B cell (primary cell): ENCODE data around the gene CFL1. TPM values are rescaled to one million over a fixed set of nuclear protein-coding genes. Genes with fewer than 3 reads are reported as not detected.
A peak's percentile ranks its signal among the peaks of the same experiment; 100 is the strongest.

Source experiments
- ATAC-seq: fragments of 200-7000 bp; cut with Tn5 transposase; one replicate; pipeline ENCODE4 v1.10.0; 2021; ENCODE audit warnings: low read depth, mild to moderate bottlenecking, moderate number of reproducible peaks, moderate library complexity
- CTCF ChIA-PET: fragments of 350-600 bp; sonication (Branson Sonifier 250); formaldehyde crosslinking; loops from one replicate; lab custom pipeline; 2021; ENCODE audit warnings: antibody characterized with exemption, inconsistent platforms; lab: Charles Lee
- POLR2A ChIA-PET: fragments of 350-600 bp; sonication (Branson Sonifier 250); formaldehyde crosslinking; loops from one replicate; lab custom pipeline; 2021; ENCODE audit warnings: antibody characterized with exemption; lab: Charles Lee
- DNase-seq: peaks from one replicate; pipeline ENCODE4 v3.0.0; 2013
- H2AFZ ChIP-seq: 2 replicates; pipeline ENCODE4 v1.6.1; 2012; ENCODE audit warnings: mild to moderate bottlenecking, low read depth, low read length; ENCODE audit not compliant: insufficient read depth, poor library complexity, severe bottlenecking
- H3K27ac ChIP-seq, 2 donors: 1 replicate in 1 of 2; 2 replicates in 1 of 2; pipeline ENCODE4 v1.5.1; 2012 to 2013; ENCODE audit warnings: low read length in 2 of 2, mild to moderate bottlenecking in 2 of 2, moderate library complexity in 1 of 2
- H3K27me3 ChIP-seq, 4 experiments: fragments of 200-600 bp in 1 of 4; sonication (generic) in 1 of 4; replicated peaks in 1 of 4; 1 replicate in 2 of 4; 2 replicates in 2 of 4; pipeline versions ENCODE4 v1.6.1 to v1.7.0; 2013 to 2016; ENCODE audit warnings: low read length in 3 of 4, mild to moderate bottlenecking in 2 of 4, mixed read lengths in 1 of 4, moderate library complexity in 1 of 4; ENCODE audit not compliant: insufficient read depth in 4 of 4, control insufficient read depth in 3 of 4; ENCODE audit errors: control extremely low read depth in 1 of 4
- H3K36me3 ChIP-seq, 2 experiments: replicated peaks in 1 of 2; 1 replicate in 1 of 2; 2 replicates in 1 of 2; pipeline versions ENCODE4 v1.6.1 to v1.7.1; 2013; ENCODE audit warnings: low read length in 1 of 2; ENCODE audit not compliant: insufficient read depth in 2 of 2, control insufficient read depth in 1 of 2; ENCODE audit errors: control extremely low read depth in 1 of 2, extremely low read depth in 1 of 2
- H3K4me1 ChIP-seq, 2 donors: fragments of 200-600 bp in 1 of 2; sonication (generic) in 1 of 2; 1 replicate in 1 of 2; 2 replicates in 1 of 2; pipeline versions ENCODE4 v1.5.1 to v1.6.1; 2013 to 2017; ENCODE audit warnings: low read length in 2 of 2; ENCODE audit not compliant: control insufficient read depth in 2 of 2, insufficient read depth in 2 of 2
- H3K4me2 ChIP-seq: replicated peaks from 2 replicates; pipeline ENCODE3; 2012; ENCODE audit warnings: mild to moderate bottlenecking, low read depth, low read length; ENCODE audit not compliant: poor library complexity, severe bottlenecking
- H3K4me3 ChIP-seq, 5 experiments: fragments of 200-600 bp in 1 of 5; sonication (generic) in 1 of 5; 1 replicate in 3 of 5; 2 replicates in 2 of 5; pipeline versions ENCODE4 v1.5.1 to v1.7.0; 2011 to 2016; ENCODE audit warnings: low read length in 4 of 5, mild to moderate bottlenecking in 4 of 5, low read depth in 2 of 5, control low read depth in 1 of 5, moderate library complexity in 1 of 5; ENCODE audit not compliant: insufficient read depth in 1 of 5; ENCODE audit errors: control extremely low read depth in 1 of 5, extremely low read depth in 1 of 5
- H3K79me2 ChIP-seq: fragments of 200-600 bp; sonication (generic); one replicate; pipeline ENCODE4 v1.6.0; 2016; ENCODE audit warnings: low read length; ENCODE audit not compliant: control insufficient read depth, insufficient read depth
- H3K9ac ChIP-seq: fragments of 200-600 bp; sonication (generic); 2 replicates; pipeline ENCODE4 v1.6.1; 2017; ENCODE audit warnings: mild to moderate bottlenecking, low read length, moderate library complexity
- H3K9me3 ChIP-seq, 3 donors: one replicate each; pipeline versions ENCODE4 v1.6.1 to v1.7.1; 2013; ENCODE audit warnings: low read length in 2 of 3; ENCODE audit not compliant: control insufficient read depth in 2 of 3, insufficient read depth in 1 of 3; ENCODE audit errors: control extremely low read depth in 1 of 3
- H4K20me1 ChIP-seq: 2 replicates; pipeline ENCODE4 v1.6.0; 2012; ENCODE audit warnings: mild to moderate bottlenecking, low read length; ENCODE audit not compliant: insufficient read depth, control insufficient read depth, poor library complexity, severe bottlenecking
- H3K27ac Mint-ChIP-seq: one replicate; pipeline ENCODE4 v1.8.0; 2021; ENCODE audit warnings: mixed read lengths
- H3K27me3 Mint-ChIP-seq: one replicate; pipeline ENCODE4 v1.8.0; 2021; ENCODE audit warnings: mixed read lengths
- H3K4me1 Mint-ChIP-seq: one replicate; pipeline ENCODE4 v1.8.0; 2021; ENCODE audit warnings: mixed read lengths
- H3K4me3 Mint-ChIP-seq: one replicate; pipeline ENCODE4 v1.8.0; 2021; ENCODE audit warnings: mixed read lengths
- H3K9me3 Mint-ChIP-seq: one replicate; pipeline ENCODE4 v1.8.0; 2022; ENCODE audit warnings: mixed read lengths; ENCODE audit not compliant: insufficient read depth
- CTCF ChIP-seq: fragments of 200-600 bp; IDR thresholded peaks from one replicate; pipeline ENCODE4 v1.8.0; 2022; ENCODE audit warnings: antibody characterized with exemption, mild to moderate bottlenecking
- EZH2 ChIP-seq: IDR thresholded peaks from 2 replicates; pipeline ENCODE4 v1.6.1; 2012; ENCODE audit warnings: borderline replicate concordance, low read depth, mild to moderate bottlenecking, moderate library complexity, low read length; ENCODE audit not compliant: insufficient read depth, poor library complexity, severe bottlenecking
- WGBS: methylation state at CpG from one replicate; pipeline ENCODE4 v1.1.5; 2013; ENCODE audit warnings: missing lambda C conversion rate; ENCODE audit not compliant: insufficient coverage; 5-methylcytosine and 5-hydroxymethylcytosine counted together
- intact Hi-C: fragments of 100-400 bp; cut with micrococcal nuclease; formaldehyde crosslinking; loops from one replicate; pipeline ENCODE4 v1.10.0; 2022
- polyA plus RNA-seq: library from polyadenylated mRNA; depleted of rRNA; stranded (reverse); fragments of >200 nt; gene quantifications from 2 replicates; pipeline ENCODE4 v1.2.3, GENCODE V29; 2012
- total RNA-seq, 2 donors: library from RNA; stranded (reverse); fragments of 120-200 nt in 1 of 2; gene quantifications; 1 replicate in 1 of 2; 2 replicates in 1 of 2; pipeline versions ENCODE4 v1.2.3 to v1.2.4, GENCODE V29; 2013 to 2022

Gene CFL1
- total and polyA plus RNA-seq, 2 donors (not counting 1 experiment from before 2014, with no cell fraction given): 455 to 990 TPM

GRCh38 chr11:65890324-65891218 lies 32.6 kb upstream of the CFL1 start, which contains the start of gene CCDC85B:
CCDC85B (plus strand) TSS chr11:65890673; CDS start chr11:65890784, 111 bp downstream.
- H3K9me3 Mint-ChIP-seq: no peaks in the 10 kb centered on the region
- Histone ChIP-seq H3K9me3 (no peaks in the 10 kb centered on the region), H2AFZ (peak within 1 kb of the TSS; percentile 99), H3K4me2 (peak within 1 kb of the TSS; percentile 99), H4K20me1 (peaks cover 21% of the 10 kb centered on the region), H3K36me3 (peaks cover 0 to 8% of the 10 kb centered on the region in 2 experiments), H3K4me3 (peak within 1 kb of the TSS; percentile 18 to 88 (median 75)), H3K4me1 (peaks cover 52 to 62% of the 10 kb centered on the region in 2 donors), H3K9ac (peak within 1 kb of the TSS; percentile 96), H3K79me2 (peaks cover 24% of the 10 kb centered on the region), H3K27me3 (no peaks in the 10 kb centered on the region), H3K27ac (peak within 1 kb of the TSS; percentile 85)
- POLR2A ChIA-PET: interaction anchor here (0.5 to 6.2 kb wide), 18 partner anchors 10 to 1215 kb away, joined by 3 to 65 read pairs (median 7); partner anchors contain the start of genes BANF1, C11orf68, CFL1 and DRAP1
- ATAC-seq (peak; percentile 70), DNase-seq (peak; percentile 98)
- WGBS: under 1% methylated on average over 94 of the region's 94 CpGs
- CTCF ChIA-PET: interaction anchor here (0.6 to 15.5 kb wide), 31 partner anchors 8 to 1557 kb away, joined by 3 to 244 read pairs (median 4); partner anchors contain the start of genes C11orf68, CFL1, FOSL1 and KAT5
- peak within 1 kb of the TSS; percentile 98 for H3K27ac Mint-ChIP-seq
- H3K4me3 Mint-ChIP-seq: peak within 1 kb of the TSS; percentile 98
- peaks cover 65% of the 10 kb centered on the region for H3K4me1 Mint-ChIP-seq
- intact Hi-C loops: loop anchor here (1.0 to 2.0 kb wide), 3 partner anchors 10 to 178 kb away; partner anchors contain the start of genes FOSL1 and KAT5
- peak; percentile 33 for TF ChIP-seq CTCF
- no peak for TF ChIP-seq EZH2
- H3K27me3 Mint-ChIP-seq: no peaks in the 10 kb centered on the region
